ENCODE data around the gene CD46.

Gene CD46

GRCh38 chr1:207841293-207841692 is 89.4 kb downstream of the CD46 start:
- TF ChIP-seq, protein P1, sequence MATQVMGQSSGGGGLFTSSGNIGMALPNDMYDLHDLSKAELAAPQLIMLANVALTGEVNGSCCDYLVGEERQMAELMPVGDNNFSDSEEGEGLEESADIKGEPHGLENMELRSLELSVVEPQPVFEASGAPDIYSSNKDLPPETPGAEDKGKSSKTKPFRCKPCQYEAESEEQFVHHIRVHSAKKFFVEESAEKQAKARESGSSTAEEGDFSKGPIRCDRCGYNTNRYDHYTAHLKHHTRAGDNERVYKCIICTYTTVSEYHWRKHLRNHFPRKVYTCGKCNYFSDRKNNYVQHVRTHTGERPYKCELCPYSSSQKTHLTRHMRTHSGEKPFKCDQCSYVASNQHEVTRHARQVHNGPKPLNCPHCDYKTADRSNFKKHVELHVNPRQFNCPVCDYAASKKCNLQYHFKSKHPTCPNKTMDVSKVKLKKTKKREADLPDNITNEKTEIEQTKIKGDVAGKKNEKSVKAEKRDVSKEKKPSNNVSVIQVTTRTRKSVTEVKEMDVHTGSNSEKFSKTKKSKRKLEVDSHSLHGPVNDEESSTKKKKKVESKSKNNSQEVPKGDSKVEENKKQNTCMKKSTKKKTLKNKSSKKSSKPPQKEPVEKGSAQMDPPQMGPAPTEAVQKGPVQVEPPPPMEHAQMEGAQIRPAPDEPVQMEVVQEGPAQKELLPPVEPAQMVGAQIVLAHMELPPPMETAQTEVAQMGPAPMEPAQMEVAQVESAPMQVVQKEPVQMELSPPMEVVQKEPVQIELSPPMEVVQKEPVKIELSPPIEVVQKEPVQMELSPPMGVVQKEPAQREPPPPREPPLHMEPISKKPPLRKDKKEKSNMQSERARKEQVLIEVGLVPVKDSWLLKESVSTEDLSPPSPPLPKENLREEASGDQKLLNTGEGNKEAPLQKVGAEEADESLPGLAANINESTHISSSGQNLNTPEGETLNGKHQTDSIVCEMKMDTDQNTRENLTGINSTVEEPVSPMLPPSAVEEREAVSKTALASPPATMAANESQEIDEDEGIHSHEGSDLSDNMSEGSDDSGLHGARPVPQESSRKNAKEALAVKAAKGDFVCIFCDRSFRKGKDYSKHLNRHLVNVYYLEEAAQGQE (IDR thresholded peaks at IDR 0.05; ENCODE audit: insufficient read depth in 1 of 2, low read depth in 2 of 2, low read length in 2 of 2), result no peak
- TF ChIP-seq SIN3A (IDR thresholded peaks at IDR 0.05; ENCODE audit: borderline replicate concordance, insufficient read depth, low read length), result no peak

DNA sequence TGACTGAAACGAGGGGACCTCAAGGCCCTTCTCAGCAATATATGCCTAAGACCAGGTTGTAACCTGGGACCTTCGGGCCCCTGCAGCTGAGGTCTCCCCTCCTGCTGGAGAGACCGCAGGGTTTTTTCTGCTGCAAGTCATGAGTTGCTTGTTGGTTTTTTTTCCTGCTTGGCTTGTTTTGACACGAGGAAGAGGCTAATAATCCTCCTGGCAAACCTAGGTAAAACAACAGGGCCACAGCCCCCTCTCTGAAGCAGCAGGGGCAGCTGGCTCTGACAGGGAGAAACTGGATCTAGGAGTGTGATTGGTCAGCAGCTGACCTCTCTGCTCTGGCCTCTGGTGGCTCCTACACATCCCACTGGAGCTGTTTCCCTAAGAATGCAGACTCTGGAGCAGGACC is 90.0 kb downstream of the CD46 start:
- TF ChIP-seq, protein P1 (IDR thresholded peaks at IDR 0.05; ENCODE audit: insufficient read depth in 1 of 2, low read depth in 2 of 2, low read length in 2 of 2), result no peak
- TF ChIP-seq SIN3A (IDR thresholded peaks at IDR 0.05; ENCODE audit: borderline replicate concordance, insufficient read depth, low read length) (no peak), TAF1 (IDR thresholded peaks at IDR 0.05; ENCODE audit: borderline replicate concordance, insufficient read depth, low read length) (no peak), FOXP2 (optimal IDR thresholded peaks at IDR 0.05; ENCODE audit: borderline replicate concordance, extremely low read depth, extremely low read length, insufficient read depth) (no peak), POLR2AphosphoS5 (IDR thresholded peaks at IDR 0.05; ENCODE audit: low read depth, low read length) (no peak)

DNA sequence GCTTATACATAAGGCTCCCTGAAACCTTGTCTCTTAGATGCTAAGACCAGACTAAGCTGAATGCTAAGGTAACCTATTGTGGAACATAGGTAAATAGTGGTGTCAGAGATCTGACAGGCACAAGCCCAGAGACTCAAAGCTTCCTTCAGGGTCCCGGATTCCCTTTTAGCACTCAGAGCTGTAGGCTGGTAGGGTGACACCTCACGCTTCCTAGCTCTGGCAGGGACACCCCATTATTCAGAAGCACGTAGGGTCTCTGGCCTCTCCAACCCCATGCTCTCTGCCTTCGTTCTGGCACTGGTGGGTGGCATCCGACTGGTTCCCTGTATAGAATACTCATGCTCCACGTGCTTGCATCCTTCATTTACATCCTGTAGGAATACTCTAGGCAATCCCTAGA is 90.7 kb downstream of the CD46 start:
- no peak for TF ChIP-seq FOXP2 (optimal IDR thresholded peaks at IDR 0.05; ENCODE audit: borderline replicate concordance, extremely low read depth, extremely low read length, insufficient read depth)
- TF ChIP-seq TAF1 (IDR thresholded peaks at IDR 0.05; ENCODE audit: borderline replicate concordance, insufficient read depth, low read length), result no peak
- TF ChIP-seq SIN3A (IDR thresholded peaks at IDR 0.05; ENCODE audit: borderline replicate concordance, insufficient read depth, low read length), result no peak
- TF ChIP-seq, protein P1 (IDR thresholded peaks at IDR 0.05; ENCODE audit: insufficient read depth in 1 of 2, low read depth in 2 of 2, low read length in 2 of 2), result no peak
- no peak for TF ChIP-seq POLR2AphosphoS5 (IDR thresholded peaks at IDR 0.05; ENCODE audit: low read depth, low read length)

DNA sequence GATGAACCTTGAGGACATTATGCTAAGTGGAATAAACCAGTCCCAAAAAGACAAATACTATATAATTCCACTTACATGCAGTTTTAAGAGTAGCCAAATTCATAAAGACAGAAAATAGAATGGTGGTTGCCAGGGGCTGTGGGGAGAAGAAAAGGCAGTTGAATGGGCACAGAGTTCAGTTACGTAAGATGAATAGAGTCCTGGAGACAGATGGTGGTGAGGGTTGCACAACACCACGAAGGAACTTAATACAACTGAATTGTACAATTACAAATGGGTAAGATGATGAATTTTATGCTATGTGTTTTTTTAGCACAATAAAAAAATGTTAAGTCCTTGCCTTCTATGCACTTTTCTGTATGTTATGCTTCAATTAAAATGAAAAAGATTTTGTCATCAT is 92.5 kb downstream of the CD46 start:
- TF ChIP-seq FOXP2 (optimal IDR thresholded peaks at IDR 0.05; ENCODE audit: borderline replicate concordance, extremely low read depth, extremely low read length, insufficient read depth), result no peak
- no peak for TF ChIP-seq TAF1 (IDR thresholded peaks at IDR 0.05; ENCODE audit: borderline replicate concordance, insufficient read depth, low read length)
- TF ChIP-seq, protein P1 (IDR thresholded peaks at IDR 0.05; ENCODE audit: insufficient read depth in 1 of 2, low read depth in 2 of 2, low read length in 2 of 2), result no peak
- TF ChIP-seq POLR2AphosphoS5 (IDR thresholded peaks at IDR 0.05; ENCODE audit: low read depth, low read length), result no peak
- no peak for TF ChIP-seq SIN3A (IDR thresholded peaks at IDR 0.05; ENCODE audit: borderline replicate concordance, insufficient read depth, low read length)
